ENCODE results near the gene SLC39A9.

GRCh38 chr14:69484444-69485314 lies 86.2 kb downstream of the SLC39A9 start, which contains the start of gene PLEKHD1:
- TF ChIP-seq MYC (IDR thresholded peaks at IDR 0.05; ENCODE audit: low read depth, low read length) (no peak), CTCF (IDR thresholded peaks at IDR 0.05; ENCODE audit: low read depth, low read length) (no peak), POLR2A (IDR thresholded peaks at IDR 0.05; ENCODE audit: extremely low read depth, insufficient read length) (no peak)

All from NB4 (cell line).